Hindlimb muscle (tissue), 1 donor: ENCODE results near the gene ALDH5A1. TPM values are rescaled to one million over a fixed set of nuclear protein-coding genes. Genes with fewer than 3 reads are reported as not detected.

Source experiments
- DNase-seq: peaks from one replicate; pipeline ENCODE4 v3.0.0-alpha.2; 2013
- polyA plus RNA-seq: library from polyadenylated mRNA; unstranded; fragments of 120-200 nt; gene quantifications from one replicate; pipeline ENCODE4 v1.2.1, GENCODE V29; 2013; ENCODE audit not compliant: insufficient read length

ALDH5A1 gene
- polyA plus RNA-seq, 1 donor: 8.2 TPM

DNA sequence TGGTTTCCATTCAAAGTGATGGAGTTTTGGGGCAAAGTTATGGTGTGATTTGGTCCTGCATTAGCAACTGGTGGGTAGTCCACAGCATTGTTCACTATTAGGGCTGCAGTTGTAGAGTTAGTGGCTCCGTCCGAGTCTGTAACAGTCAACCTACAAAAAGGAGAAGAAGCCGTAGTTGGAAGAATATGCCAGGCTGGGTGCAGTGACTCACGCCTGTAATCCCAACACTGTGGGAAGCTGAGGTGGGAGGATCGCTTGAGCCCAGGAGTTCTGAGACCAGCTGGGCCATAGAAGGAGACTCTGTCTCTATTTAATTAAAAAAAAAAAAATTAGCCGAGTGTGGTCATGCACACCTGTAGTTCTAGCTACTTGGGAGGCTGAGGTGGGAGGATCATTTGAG, 81.7 kb downstream of the ALDH5A1 start:
- no peak for DNase-seq

DNA sequence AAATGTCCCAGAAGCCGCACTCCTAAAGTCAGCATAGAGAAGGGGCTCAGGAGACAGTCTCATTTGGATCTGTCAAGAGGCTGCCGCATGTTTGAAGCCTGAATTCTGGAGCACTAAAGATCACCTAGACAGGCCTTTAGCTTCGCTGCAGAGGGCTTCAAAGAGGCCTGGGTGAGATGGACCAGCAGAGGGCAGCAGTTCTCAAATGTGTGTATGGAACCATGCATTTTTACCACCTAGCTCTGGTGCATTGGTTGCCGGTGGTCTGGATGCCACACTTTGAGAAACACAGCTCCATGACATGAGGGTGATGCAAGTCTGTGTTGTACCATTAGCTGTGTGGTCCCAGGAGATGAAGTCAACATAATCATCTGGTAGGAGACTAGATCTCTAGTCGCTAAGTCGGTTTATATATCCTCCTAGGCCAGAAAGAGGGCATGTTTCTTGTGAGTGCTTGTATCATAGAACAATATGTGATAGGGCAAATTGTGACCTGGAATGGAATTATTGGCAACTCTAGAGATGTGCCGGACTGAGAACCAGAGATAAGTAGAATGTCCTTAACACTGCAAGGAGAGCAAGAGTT, 86.4 kb downstream of the ALDH5A1 start:
- DNase-seq: peak; percentile 38

GRCh38 chr6:24583463-24584381, 89.0 kb downstream of the ALDH5A1 start:
- DNase-seq: peak; percentile 45

GRCh38 chr6:24584382-24584720, 89.6 kb downstream of the ALDH5A1 start:
- DNase-seq: no peak

Other genes with a start within 250 kb of the ALDH5A1 start
- 0.08 TPM for gene DCDC2, start 136.9 kb upstream of the ALDH5A1 start, polyA plus RNA-seq
- gene MRS2, start 92.0 kb upstream of the ALDH5A1 start, polyA plus RNA-seq: 19.0 TPM
- gene GPLD1, start 5.4 kb upstream of the ALDH5A1 start, polyA plus RNA-seq: 2.4 TPM
- 0.06 TPM for gene KIAA0319, start 151.2 kb downstream of the ALDH5A1 start, polyA plus RNA-seq
- gene TDP2, start 171.9 kb downstream of the ALDH5A1 start, polyA plus RNA-seq: 22.8 TPM
- gene ACOT13, start 172.1 kb downstream of the ALDH5A1 start, polyA plus RNA-seq: 16.2 TPM
- gene C6orf62, start 224.2 kb downstream of the ALDH5A1 start, polyA plus RNA-seq: 95.5 TPM